Duodenal mucosa (tissue), 2 donors: ENCODE results near the gene CBFA2T2.
A peak's percentile ranks its signal among the peaks of the same experiment; 100 is the strongest.

Experiments
- H3K27ac ChIP-seq: one replicate; pipeline ENCODE4 v1.7.0; 2013; ENCODE audit warnings: low read depth, low read length
- H3K27me3 ChIP-seq, 2 donors: one replicate each; pipeline ENCODE4 v1.7.0; 2013; ENCODE audit warnings: low read length in 2 of 2, control low read depth in 1 of 2; ENCODE audit not compliant: insufficient read depth in 2 of 2, control insufficient read depth in 1 of 2
- H3K36me3 ChIP-seq, 2 donors: one replicate each; pipeline ENCODE4 v1.7.0; 2013; ENCODE audit warnings: low read length in 2 of 2, control low read depth in 1 of 2; ENCODE audit not compliant: insufficient read depth in 2 of 2, control insufficient read depth in 1 of 2
- H3K4me1 ChIP-seq, 2 donors: one replicate each; pipeline ENCODE4 v1.7.0; 2013; ENCODE audit warnings: low read length in 2 of 2, control low read depth in 1 of 2; ENCODE audit not compliant: insufficient read depth in 2 of 2, control insufficient read depth in 1 of 2
- H3K4me3 ChIP-seq, 2 donors: one replicate each; pipeline ENCODE4 v1.7.0; 2013; ENCODE audit warnings: low read length in 2 of 2, low read depth in 1 of 2
- H3K9ac ChIP-seq, 2 donors: one replicate each; pipeline ENCODE4 v1.7.0; 2013; ENCODE audit warnings: low read length in 2 of 2, low read depth in 1 of 2
- H3K9me3 ChIP-seq, 2 donors: one replicate each; pipeline ENCODE4 v1.7.0; 2013; ENCODE audit warnings: low read length in 2 of 2, control low read depth in 1 of 2; ENCODE audit not compliant: control insufficient read depth in 1 of 2

Gene CBFA2T2

GRCh38 chr20:33669873-33670640 lies 180.2 kb downstream of the CBFA2T2 start:
- H3K27me3 ChIP-seq: no peaks in the 10 kb centered on the region
- H3K4me3 ChIP-seq: no peak overlapping the region
- H3K27ac ChIP-seq: no peak overlapping the region
- H3K4me1 ChIP-seq: peaks cover 26 to 52% of the 10 kb centered on the region in 2 donors
- no peaks in the 10 kb centered on the region for H3K9me3 ChIP-seq
- no peak overlapping the region for H3K9ac ChIP-seq
- H3K36me3 ChIP-seq: peaks cover 9 to 31% of the 10 kb centered on the region in 2 donors

GRCh38 chr20:33670715-33671499 lies 181.0 kb downstream of the CBFA2T2 start:
- H3K9ac ChIP-seq: no peak overlapping the region
- H3K27ac ChIP-seq: no peak overlapping the region
- H3K4me1 ChIP-seq: peaks cover 34 to 57% of the 10 kb centered on the region in 2 donors

GRCh38 chr20:33671573-33672288 lies 181.8 kb downstream of the CBFA2T2 start:
- H3K4me1 ChIP-seq: peaks cover 30 to 49% of the 10 kb centered on the region in 2 donors
- H3K9me3 ChIP-seq: no peaks in the 10 kb centered on the region
- peaks cover 9 to 31% of the 10 kb centered on the region in 2 donors for H3K36me3 ChIP-seq
- no peak overlapping the region for H3K27ac ChIP-seq
- H3K27me3 ChIP-seq: no peaks in the 10 kb centered on the region
- no peak overlapping the region for H3K4me3 ChIP-seq
- no peak overlapping the region for H3K9ac ChIP-seq

More at GRCh38 chr20:33670715-33671499, 181.0 kb downstream of the CBFA2T2 start:
- Histone ChIP-seq H3K27me3 (no peaks in the 10 kb centered on the region), H3K9me3 (no peaks in the 10 kb centered on the region), H3K4me3 (no peak overlapping the region), H3K36me3 (peaks cover 9 to 31% of the 10 kb centered on the region in 2 donors)

- H3K9me3 ChIP-seq: no peaks in the 10 kb centered on the region
- peaks cover 9 to 31% of the 10 kb centered on the region in 2 donors for H3K36me3 ChIP-seq
- H3K9ac ChIP-seq: peak overlapping the region; percentile 79 to 96
- no peak overlapping the region for H3K27ac ChIP-seq
- H3K4me1 ChIP-seq: peaks cover 30 to 46% of the 10 kb centered on the region in 2 donors
- peak overlapping the region; percentile 87 to 90 for H3K4me3 ChIP-seq
- H3K27me3 ChIP-seq: no peaks in the 10 kb centered on the region
Measured at GRCh38 chr20:33672426-33673113, 182.7 kb downstream of the CBFA2T2 start.

- H3K9ac ChIP-seq: peak overlapping the region; percentile 79 to 96
- peak overlapping the region; percentile 87 to 90 for H3K4me3 ChIP-seq
Measured at GRCh38 chr20:33673114-33673409, 183.2 kb downstream of the CBFA2T2 start.

GRCh38 chr20:33673410-33674293 lies 183.8 kb downstream of the CBFA2T2 start:
- Histone ChIP-seq H3K27ac (no peak overlapping the region), H3K9ac (peak overlapping the region; percentile 79 to 96), H3K4me3 (peak overlapping the region; percentile 87 to 90), H3K36me3 (peaks cover 7 to 34% of the 10 kb centered on the region in 2 donors), H3K27me3 (no peaks in the 10 kb centered on the region), H3K9me3 (no peaks in the 10 kb centered on the region), H3K4me1 (peaks cover 25 to 35% of the 10 kb centered on the region in 2 donors)

More at GRCh38 chr20:33673114-33673409, 183.2 kb downstream of the CBFA2T2 start:
- Histone ChIP-seq H3K27ac (no peak overlapping the region), H3K4me1 (peaks cover 28 to 41% of the 10 kb centered on the region in 2 donors), H3K36me3 (peaks cover 9 to 34% of the 10 kb centered on the region in 2 donors), H3K9me3 (no peaks in the 10 kb centered on the region), H3K27me3 (no peaks in the 10 kb centered on the region)

GRCh38 chr20:33674294-33675135 lies 184.6 kb downstream of the CBFA2T2 start, which contains the start of gene NECAB3:
Gene NECAB3 (minus strand): TSS chr20:33674428. CDS start chr20:33674352, 76 bp downstream.
- Histone ChIP-seq H3K9me3 (no peaks in the 10 kb centered on the region), H3K36me3 (peaks cover 0 to 29% of the 10 kb centered on the region in 2 donors)

GRCh38 chr20:33675136-33675959 lies 185.5 kb downstream of the CBFA2T2 start:
- peaks cover 25 to 34% of the 10 kb centered on the region in 2 donors for H3K4me1 ChIP-seq
- peak overlapping the region; percentile 68 to 80 for H3K9ac ChIP-seq
- peaks cover 0 to 25% of the 10 kb centered on the region in 2 donors for H3K36me3 ChIP-seq
- peak overlapping the region; percentile 76 to 83 for H3K4me3 ChIP-seq
- no peaks in the 10 kb centered on the region for H3K27me3 ChIP-seq
- peak overlapping the region; percentile 61 for H3K27ac ChIP-seq
- no peaks in the 10 kb centered on the region for H3K9me3 ChIP-seq

More at GRCh38 chr20:33674294-33675135, 184.6 kb downstream of the CBFA2T2 start, which contains the start of gene NECAB3:
- peak within 1 kb of the TSS; percentile 80 to 96 for H3K9ac ChIP-seq
- no peaks in the 10 kb centered on the region for H3K27me3 ChIP-seq
- peak within 1 kb of the TSS; percentile 87 to 90 for H3K4me3 ChIP-seq
- H3K27ac ChIP-seq: peak within 1 kb of the TSS; percentile 75
- peaks cover 25 to 34% of the 10 kb centered on the region in 2 donors for H3K4me1 ChIP-seq
